Esophagus squamous epithelium (tissue), 4 donors: Measurements from ENCODE around the gene COX7A1.

Experiments
- CTCF ChIP-seq, 6 experiments: fragments of 450-650 bp in 4 of 6; fragments of 200-600 bp in 2 of 6; sonication (generic) in 2 of 6; IDR thresholded peaks; one replicate each; pipeline ENCODE4 v1.5.1; 2016 to 2019; ENCODE audit warnings: antibody characterized with exemption in 6 of 6, mild to moderate bottlenecking in 4 of 6, moderate library complexity in 4 of 6
- POLR2A ChIP-seq, 4 donors: fragments of 450-650 bp; IDR thresholded peaks; one replicate each; pipeline ENCODE4 v1.6.1; 2017; ENCODE audit warnings: antibody characterized with exemption in 4 of 4, mild to moderate bottlenecking in 4 of 4, moderate library complexity in 3 of 4

GRCh38 chr19:36111200-36111539 is 41.1 kb downstream of the COX7A1 start:
- TF ChIP-seq CTCF (IDR thresholded peaks at IDR 0.05) (no peak), POLR2A (IDR thresholded peaks at IDR 0.05) (no peak)
